SK-N-SH treated with all-trans-retinoic acid at 6 μM for 48 hours (cell line): Measurements from ENCODE around the gene HLF.

Experiments used
- ATAC-seq: fragments of 200-7000 bp; cut with Tn5 transposase; 3 replicates; pipeline ENCODE4 v1.9.1; 2020; ENCODE audit warnings: mild to moderate bottlenecking, moderate library complexity
- ARNTL ChIP-seq: fragments of 450-650 bp; formaldehyde crosslinking; IDR thresholded peaks from 2 replicates; pipeline ENCODE4 v1.5.0; 2020; ENCODE audit warnings: low read depth, mild to moderate bottlenecking, moderate library complexity, borderline replicate concordance
- BACH2 ChIP-seq: fragments of 250-450 bp; sonication (Bioruptor Pico); IDR thresholded peaks from 2 replicates; pipeline ENCODE4 v1.9.0; 2021; ENCODE audit warnings: mild to moderate bottlenecking, borderline replicate concordance
- CSDC2 ChIP-seq: fragments of 250-450 bp; sonication (Bioruptor Pico); IDR thresholded peaks from 2 replicates; pipeline ENCODE4 v1.5.0; 2020; ENCODE audit warnings: mild to moderate bottlenecking, moderate library complexity
- ESRRG ChIP-seq: fragments of 250-450 bp; sonication (Bioruptor Pico); IDR thresholded peaks from 2 replicates; pipeline ENCODE4 v1.6.1; 2021; ENCODE audit warnings: mild to moderate bottlenecking
- GLIS3 ChIP-seq: fragments of 250-450 bp; sonication (Bioruptor Pico); IDR thresholded peaks from 2 replicates; pipeline ENCODE4 v1.5.0; 2020; ENCODE audit warnings: mild to moderate bottlenecking, moderate library complexity
- ISL1 ChIP-seq: fragments of 250-450 bp; sonication (Bioruptor Pico); IDR thresholded peaks from 2 replicates; pipeline ENCODE4 v2.1.2; 2022; ENCODE audit warnings: mild to moderate bottlenecking, moderate library complexity
- OSR1 ChIP-seq: fragments of 250-450 bp; sonication (Bioruptor Pico); IDR thresholded peaks from 2 replicates; pipeline ENCODE4 v1.8.0; 2022; ENCODE audit warnings: moderate library complexity, mild to moderate bottlenecking, inconsistent platforms
- PPARA ChIP-seq: fragments of 250-450 bp; sonication (Bioruptor Pico); IDR thresholded peaks from 2 replicates; pipeline ENCODE4 v1.5.0; 2020; ENCODE audit warnings: mild to moderate bottlenecking, borderline replicate concordance
- RARB ChIP-seq: fragments of 250-450 bp; sonication (Bioruptor Pico); IDR thresholded peaks from 2 replicates; pipeline ENCODE4 v1.8.0; 2021; ENCODE audit warnings: mild to moderate bottlenecking, moderate library complexity
- TCF4 ChIP-seq: fragments of 250-450 bp; sonication (Bioruptor Pico); IDR thresholded peaks from 2 replicates; pipeline ENCODE4 v1.8.0; 2021; ENCODE audit warnings: mild to moderate bottlenecking, moderate library complexity, borderline replicate concordance
- ZC3H10 ChIP-seq: fragments of 250-450 bp; sonication (Bioruptor Pico); IDR thresholded peaks from 2 replicates; pipeline ENCODE4 v1.5.1; 2021; ENCODE audit warnings: mild to moderate bottlenecking, moderate library complexity
- ZFP3 ChIP-seq: fragments of 250-450 bp; sonication (Bioruptor Pico); IDR thresholded peaks from 2 replicates; pipeline ENCODE4 v1.5.0; 2020; ENCODE audit warnings: mild to moderate bottlenecking, moderate library complexity
- ZFP30 ChIP-seq: fragments of 450-650 bp; formaldehyde crosslinking; IDR thresholded peaks from 2 replicates; pipeline ENCODE4 v1.5.0; 2022; ENCODE audit warnings: mild to moderate bottlenecking, moderate library complexity
- ZNF565 ChIP-seq: fragments of 450-650 bp; formaldehyde crosslinking; conservative IDR thresholded peaks from 2 replicates; pipeline ENCODE4 v1.5.0; 2020; ENCODE audit warnings: low read depth, mild to moderate bottlenecking, moderate library complexity
- ZNF70 ChIP-seq: fragments of 450-650 bp; formaldehyde crosslinking; IDR thresholded peaks from 2 replicates; pipeline ENCODE4 v1.5.0; 2020; ENCODE audit warnings: mild to moderate bottlenecking, moderate library complexity
- ZNF8 ChIP-seq: fragments of 450-650 bp; formaldehyde crosslinking; IDR thresholded peaks from 2 replicates; pipeline ENCODE4 v1.5.0; 2020; ENCODE audit warnings: mild to moderate bottlenecking, moderate library complexity
- TF ChIP-seq, protein P1 (sequence below): fragments of 250-450 bp; sonication (Bioruptor Pico); IDR thresholded peaks from 2 replicates; pipeline ENCODE4 v1.5.0; 2020; ENCODE audit warnings: mild to moderate bottlenecking, moderate library complexity
- TF ChIP-seq, protein P2 (sequence below): fragments of 250-450 bp; sonication (Bioruptor Pico); IDR thresholded peaks from 2 replicates; pipeline ENCODE4 v1.8.0; 2020; ENCODE audit warnings: mild to moderate bottlenecking, moderate library complexity, borderline replicate concordance
- TF ChIP-seq, protein P3 (sequence below): fragments of 250-450 bp; sonication (Bioruptor Pico); IDR thresholded peaks from 2 replicates; pipeline ENCODE4 v1.8.0; 2021; ENCODE audit warnings: low read depth, mild to moderate bottlenecking, moderate library complexity, borderline replicate concordance
- TF ChIP-seq, protein P4 (sequence below): fragments of 250-450 bp; sonication (Bioruptor Pico); IDR thresholded peaks from 2 replicates; pipeline ENCODE4 v1.5.1; 2021; ENCODE audit warnings: mild to moderate bottlenecking, moderate library complexity

The HLF gene

DNA sequence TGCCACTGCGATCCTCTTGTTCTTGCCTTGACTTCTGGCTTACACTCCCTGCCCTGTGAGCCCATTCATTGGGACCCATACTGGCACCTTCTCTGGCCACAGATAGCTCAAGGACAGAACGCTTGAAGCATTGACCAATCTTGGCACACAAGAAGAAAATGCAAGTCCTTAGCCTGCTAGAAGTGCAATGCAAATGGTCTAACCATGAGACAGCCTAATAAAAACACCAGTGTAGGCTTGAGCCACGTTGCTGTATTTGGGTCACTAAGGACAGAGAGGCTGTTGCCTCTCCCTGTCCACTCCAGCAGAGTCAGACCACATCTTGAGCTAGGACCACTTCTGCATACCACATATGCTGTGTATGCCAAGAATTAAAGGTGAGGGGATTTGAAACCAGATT lies 41.2 kb upstream of the HLF start:
- no peak for ATAC-seq
- no peak for TF ChIP-seq ZNF565 (CRISPR knock-in tag)
- TF ChIP-seq CSDC2 (CRISPR knock-in tag): no peak
- TF ChIP-seq ZFP3: no peak
- TF ChIP-seq TCF4 (CRISPR knock-in tag): no peak
- no peak for TF ChIP-seq ZC3H10 (CRISPR knock-in tag)
- no peak for TF ChIP-seq BACH2
- TF ChIP-seq, protein P1, sequence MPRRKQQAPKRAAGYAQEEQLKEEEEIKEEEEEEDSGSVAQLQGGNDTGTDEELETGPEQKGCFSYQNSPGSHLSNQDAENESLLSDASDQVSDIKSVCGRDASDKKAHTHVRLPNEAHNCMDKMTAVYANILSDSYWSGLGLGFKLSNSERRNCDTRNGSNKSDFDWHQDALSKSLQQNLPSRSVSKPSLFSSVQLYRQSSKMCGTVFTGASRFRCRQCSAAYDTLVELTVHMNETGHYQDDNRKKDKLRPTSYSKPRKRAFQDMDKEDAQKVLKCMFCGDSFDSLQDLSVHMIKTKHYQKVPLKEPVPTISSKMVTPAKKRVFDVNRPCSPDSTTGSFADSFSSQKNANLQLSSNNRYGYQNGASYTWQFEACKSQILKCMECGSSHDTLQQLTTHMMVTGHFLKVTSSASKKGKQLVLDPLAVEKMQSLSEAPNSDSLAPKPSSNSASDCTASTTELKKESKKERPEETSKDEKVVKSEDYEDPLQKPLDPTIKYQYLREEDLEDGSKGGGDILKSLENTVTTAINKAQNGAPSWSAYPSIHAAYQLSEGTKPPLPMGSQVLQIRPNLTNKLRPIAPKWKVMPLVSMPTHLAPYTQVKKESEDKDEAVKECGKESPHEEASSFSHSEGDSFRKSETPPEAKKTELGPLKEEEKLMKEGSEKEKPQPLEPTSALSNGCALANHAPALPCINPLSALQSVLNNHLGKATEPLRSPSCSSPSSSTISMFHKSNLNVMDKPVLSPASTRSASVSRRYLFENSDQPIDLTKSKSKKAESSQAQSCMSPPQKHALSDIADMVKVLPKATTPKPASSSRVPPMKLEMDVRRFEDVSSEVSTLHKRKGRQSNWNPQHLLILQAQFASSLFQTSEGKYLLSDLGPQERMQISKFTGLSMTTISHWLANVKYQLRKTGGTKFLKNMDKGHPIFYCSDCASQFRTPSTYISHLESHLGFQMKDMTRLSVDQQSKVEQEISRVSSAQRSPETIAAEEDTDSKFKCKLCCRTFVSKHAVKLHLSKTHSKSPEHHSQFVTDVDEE (CRISPR knock-in tag): no peak
- no peak for TF ChIP-seq ZFP30 (CRISPR knock-in tag)
- TF ChIP-seq ZNF70: no peak
- no peak for TF ChIP-seq PPARA
- TF ChIP-seq ISL1 (CRISPR knock-in tag): no peak
- TF ChIP-seq OSR1 (CRISPR knock-in tag): no peak
- TF ChIP-seq, protein P2, sequence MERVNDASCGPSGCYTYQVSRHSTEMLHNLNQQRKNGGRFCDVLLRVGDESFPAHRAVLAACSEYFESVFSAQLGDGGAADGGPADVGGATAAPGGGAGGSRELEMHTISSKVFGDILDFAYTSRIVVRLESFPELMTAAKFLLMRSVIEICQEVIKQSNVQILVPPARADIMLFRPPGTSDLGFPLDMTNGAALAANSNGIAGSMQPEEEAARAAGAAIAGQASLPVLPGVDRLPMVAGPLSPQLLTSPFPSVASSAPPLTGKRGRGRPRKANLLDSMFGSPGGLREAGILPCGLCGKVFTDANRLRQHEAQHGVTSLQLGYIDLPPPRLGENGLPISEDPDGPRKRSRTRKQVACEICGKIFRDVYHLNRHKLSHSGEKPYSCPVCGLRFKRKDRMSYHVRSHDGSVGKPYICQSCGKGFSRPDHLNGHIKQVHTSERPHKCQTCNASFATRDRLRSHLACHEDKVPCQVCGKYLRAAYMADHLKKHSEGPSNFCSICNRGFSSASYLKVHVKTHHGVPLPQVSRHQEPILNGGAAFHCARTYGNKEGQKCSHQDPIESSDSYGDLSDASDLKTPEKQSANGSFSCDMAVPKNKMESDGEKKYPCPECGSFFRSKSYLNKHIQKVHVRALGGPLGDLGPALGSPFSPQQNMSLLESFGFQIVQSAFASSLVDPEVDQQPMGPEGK (CRISPR knock-in tag): no peak
- TF ChIP-seq ARNTL: no peak

DNA sequence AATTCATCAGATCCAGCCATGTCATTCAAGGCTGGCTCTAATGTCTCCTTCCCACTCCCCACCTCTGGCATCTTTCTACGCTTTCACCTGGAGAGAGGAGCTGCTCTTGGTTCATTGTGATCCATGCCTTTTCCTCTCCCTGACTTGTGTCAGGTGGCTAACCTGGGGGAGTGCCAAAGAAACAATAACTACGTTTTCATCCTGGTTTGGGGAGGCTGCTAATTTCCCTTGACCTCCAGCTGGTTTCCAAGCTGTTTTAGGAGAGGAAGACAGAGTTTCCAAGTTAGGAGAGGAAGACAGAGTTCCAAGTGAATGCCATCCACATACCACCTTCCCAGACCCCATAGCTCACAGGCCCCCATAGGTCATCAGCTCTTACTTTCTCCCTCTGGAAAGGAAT lies 40.0 kb upstream of the HLF start:
- no peak for ATAC-seq
- TF ChIP-seq ZFP3 (no peak), ARNTL (no peak), GLIS3 (CRISPR knock-in tag) (no peak), ESRRG (CRISPR knock-in tag) (no peak), ZNF565 (CRISPR knock-in tag) (no peak), RARB (CRISPR knock-in tag) (no peak), PPARA (no peak), ZNF70 (no peak), BACH2 (no peak), ZFP30 (CRISPR knock-in tag) (no peak), TCF4 (CRISPR knock-in tag) (no peak), ZNF8 (no peak)
- TF ChIP-seq, protein P3, sequence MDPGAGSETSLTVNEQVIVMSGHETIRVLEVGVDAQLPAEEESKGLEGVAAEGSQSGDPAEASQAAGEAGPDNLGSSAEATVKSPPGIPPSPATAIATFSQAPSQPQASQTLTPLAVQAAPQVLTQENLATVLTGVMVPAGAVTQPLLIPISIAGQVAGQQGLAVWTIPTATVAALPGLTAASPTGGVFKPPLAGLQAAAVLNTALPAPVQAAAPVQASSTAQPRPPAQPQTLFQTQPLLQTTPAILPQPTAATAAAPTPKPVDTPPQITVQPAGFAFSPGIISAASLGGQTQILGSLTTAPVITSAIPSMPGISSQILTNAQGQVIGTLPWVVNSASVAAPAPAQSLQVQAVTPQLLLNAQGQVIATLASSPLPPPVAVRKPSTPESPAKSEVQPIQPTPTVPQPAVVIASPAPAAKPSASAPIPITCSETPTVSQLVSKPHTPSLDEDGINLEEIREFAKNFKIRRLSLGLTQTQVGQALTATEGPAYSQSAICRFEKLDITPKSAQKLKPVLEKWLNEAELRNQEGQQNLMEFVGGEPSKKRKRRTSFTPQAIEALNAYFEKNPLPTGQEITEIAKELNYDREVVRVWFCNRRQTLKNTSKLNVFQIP (CRISPR knock-in tag): no peak
- TF ChIP-seq, protein P1 (CRISPR knock-in tag): no peak
- TF ChIP-seq, protein P2 (CRISPR knock-in tag): no peak
- TF ChIP-seq, protein P4, sequence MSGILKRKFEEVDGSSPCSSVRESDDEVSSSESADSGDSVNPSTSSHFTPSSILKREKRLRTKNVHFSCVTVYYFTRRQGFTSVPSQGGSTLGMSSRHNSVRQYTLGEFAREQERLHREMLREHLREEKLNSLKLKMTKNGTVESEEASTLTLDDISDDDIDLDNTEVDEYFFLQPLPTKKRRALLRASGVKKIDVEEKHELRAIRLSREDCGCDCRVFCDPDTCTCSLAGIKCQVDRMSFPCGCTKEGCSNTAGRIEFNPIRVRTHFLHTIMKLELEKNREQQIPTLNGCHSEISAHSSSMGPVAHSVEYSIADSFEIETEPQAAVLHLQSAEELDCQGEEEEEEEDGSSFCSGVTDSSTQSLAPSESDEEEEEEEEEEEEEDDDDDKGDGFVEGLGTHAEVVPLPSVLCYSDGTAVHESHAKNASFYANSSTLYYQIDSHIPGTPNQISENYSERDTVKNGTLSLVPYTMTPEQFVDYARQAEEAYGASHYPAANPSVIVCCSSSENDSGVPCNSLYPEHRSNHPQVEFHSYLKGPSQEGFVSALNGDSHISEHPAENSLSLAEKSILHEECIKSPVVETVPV (CRISPR knock-in tag): no peak
